Right lung (tissue), 5 donors: ENCODE results near the gene EP400. TPM values are rescaled to one million over a fixed set of nuclear protein-coding genes. Genes with fewer than 3 reads are reported as not detected.
A peak's percentile ranks its signal among the peaks of the same experiment; 100 is the strongest.
"Not testable (repeated sequence)": the region's sequence is repeated elsewhere in the genome, so short reads cannot be mapped to it uniquely, and the experiment has no call there.

Experiments
- DNase-seq, 2 donors: peaks; one replicate each; pipeline ENCODE4 v3.0.0-alpha.2; 2013
- polyA plus RNA-seq, 5 donors: library from polyadenylated mRNA; unstranded; fragments of 120-200 nt; gene quantifications; one replicate each; pipeline versions ENCODE4 v1.2.1 to v1.2.3, GENCODE V29; 2013; ENCODE audit warnings: inconsistent platforms in 1 of 5, low replicate concordance in 1 of 5; ENCODE audit not compliant: insufficient read length in 5 of 5, insufficient read depth in 1 of 5

Gene EP400
- polyA plus RNA-seq, 5 donors, result 34.5 to 41.0 (median 38.9) TPM

DNA sequence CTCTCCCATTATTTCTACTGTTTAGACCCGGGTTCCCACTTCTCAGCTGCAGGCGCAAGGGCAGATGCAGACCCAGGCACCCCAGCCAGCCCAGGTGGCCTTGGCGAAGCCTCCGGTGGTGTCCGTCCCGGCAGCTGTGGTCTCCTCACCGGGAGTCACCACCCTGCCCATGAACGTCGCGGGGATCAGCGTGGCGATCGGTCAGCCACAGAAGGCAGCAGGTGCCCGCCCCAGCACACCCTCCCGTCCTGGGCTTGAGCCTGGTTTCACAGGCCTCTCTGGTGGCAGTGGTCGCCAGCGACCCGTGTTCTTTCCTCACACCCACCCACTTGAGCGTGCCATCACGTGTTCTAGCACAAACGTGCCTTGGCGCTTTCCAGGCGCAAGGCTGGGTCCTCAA, 117.0 kb downstream of the EP400 start:
- DNase-seq, result no peak

DNA sequence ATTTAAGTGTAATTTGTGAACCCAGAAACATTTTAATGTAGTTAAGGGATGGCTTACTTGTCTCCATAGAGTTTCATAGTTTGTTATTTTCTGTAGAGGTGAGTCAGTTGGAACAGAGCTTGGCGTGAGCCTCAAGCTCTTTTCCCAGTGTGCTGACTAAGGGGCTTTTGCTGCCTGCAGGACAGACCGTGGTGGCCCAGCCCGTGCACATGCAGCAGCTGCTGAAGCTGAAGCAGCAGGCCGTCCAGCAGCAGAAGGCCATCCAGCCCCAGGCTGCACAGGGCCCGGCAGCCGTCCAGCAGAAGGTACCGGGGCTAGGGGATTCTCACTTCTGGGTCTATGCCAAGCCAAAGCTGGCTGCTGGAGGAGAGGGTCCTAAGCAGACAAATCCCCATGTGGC, 117.4 kb downstream of the EP400 start:
- DNase-seq, result no peak

DNA sequence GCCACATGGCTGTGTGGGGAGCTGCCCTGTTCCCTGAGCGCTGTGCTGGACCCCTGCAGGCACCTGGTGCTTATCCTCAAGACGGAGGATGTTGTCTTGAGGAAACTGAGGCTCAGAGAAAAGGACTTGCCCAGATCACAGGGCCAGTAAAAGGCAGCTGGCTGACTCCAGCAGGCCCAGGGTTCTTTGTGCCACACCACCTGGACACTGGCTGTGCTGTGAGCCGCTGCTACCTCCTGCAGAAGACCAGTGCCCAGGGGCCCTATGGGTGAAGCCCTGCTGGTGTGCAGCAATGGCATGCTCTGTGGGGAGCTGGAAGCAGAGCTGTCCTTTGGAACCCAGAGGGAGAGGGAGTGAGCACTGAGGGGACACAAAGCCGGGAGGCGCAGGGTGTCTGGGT, 118.5 kb downstream of the EP400 start:
- no peak for DNase-seq

DNA sequence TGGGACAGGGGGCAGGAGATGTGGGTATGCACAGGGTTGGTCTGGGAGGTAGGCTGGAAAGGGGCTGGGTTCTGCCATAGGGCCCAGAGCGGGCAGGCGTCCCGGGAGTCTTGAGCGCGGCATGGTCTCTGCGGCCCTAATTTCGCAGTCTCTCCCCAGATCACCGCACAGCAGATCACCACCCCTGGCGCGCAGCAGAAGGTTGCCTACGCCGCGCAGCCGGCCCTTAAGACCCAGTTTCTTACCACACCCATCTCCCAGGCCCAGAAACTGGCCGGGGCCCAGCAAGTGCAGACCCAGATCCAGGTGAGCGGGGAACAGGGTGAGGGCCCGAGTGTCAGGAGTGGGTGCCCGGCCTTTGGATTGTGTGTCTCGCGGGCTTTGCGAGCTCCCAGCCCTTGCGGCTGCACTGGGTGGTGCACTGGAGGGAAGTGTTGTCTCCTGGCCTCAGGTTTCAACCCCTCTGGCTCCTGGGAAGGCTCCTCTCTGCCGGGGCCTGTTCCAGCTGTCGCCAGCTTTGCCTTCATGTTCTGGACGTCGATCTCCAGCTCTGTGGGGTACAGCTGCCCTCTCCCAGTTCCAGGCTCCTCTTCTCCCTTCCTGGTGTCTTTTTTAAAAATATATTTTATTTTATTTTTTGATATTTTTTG, 119.7 kb downstream of the EP400 start:
- DNase-seq, result no peak

DNA sequence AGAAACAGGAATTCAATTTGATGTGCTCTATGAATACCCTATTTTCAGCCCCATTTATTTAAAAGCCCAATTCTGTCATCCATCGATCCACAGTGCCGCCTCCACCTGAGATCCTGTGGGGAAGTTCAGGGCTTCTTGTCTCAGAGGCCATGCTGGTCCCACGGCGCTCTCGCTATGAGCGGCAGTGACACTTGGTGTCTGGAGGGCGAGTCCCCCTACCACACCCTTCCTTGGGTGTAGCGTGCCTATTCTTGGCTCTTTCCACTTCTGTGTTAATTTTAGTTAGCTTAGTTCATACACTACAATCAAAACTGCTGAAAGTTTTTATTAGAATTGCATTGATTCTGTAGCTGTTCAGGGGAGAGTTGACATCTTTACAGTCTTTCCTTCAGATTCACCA, 120.6 kb downstream of the EP400 start:
- no peak for DNase-seq

DNA sequence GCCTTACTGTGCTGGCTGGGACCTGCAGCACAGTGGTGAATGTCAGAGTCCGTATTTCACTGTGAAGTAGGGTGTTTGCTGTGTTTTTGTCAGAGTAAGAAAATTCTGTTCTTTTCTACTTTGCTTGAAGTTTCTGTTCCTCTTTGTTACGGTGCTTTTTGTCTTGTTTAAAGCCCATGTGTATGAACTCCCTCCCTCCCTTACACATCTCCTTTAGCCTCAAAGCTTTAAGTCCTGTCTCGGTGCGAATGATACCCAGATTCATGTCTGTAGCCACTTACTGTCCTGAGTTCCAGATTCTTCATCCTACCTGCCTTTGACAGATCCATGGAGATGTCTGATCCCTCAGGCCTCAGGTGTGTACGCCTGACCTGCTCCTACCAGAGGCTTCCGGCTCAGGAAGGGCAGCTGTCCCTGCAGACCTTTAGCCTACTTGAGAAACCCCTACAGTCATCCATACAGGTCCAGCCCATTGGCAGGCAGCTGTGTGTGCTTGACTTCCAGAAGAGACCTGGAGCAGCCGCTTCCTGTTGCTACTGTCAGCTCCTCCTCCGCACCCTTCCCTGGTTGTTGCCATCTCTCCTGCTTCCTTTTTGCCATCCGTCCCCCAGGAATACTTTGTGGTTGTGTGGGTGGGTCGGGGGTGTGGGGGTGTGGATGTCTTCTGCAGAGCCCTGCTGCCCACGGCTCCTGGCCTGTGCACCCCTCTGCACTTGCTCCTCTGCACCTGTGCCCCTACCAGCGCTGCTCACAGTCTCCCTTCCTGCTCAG, 121.5 kb downstream of the EP400 start:
- DNase-seq, result no peak

DNA sequence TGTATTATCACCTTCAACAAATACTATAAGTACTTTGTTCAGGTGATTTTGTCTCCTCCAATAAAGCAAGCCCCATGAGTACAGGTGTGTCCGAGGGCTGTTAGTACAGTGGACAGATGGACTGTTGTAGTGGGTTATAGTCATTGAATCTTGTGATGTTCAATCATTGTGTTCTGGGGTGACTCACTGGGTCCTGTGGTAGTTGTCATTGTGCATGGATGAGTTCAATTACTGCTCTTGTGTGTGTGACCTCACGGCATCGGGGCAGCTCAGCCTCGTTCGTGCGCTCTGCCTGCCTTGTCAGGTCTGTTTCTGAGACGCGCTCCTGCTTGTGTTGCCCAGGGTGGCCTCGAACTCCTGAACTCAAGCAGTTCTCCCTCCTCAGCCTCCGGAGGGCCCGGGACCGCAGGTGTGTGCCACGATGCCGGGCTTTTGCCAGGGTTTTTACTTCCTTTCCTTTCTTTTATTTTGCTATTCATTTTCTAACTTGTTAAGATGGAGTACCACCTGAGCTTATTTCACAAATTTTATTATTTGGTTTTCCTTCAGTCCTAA, 122.2 kb downstream of the EP400 start:
- no peak for DNase-seq

DNA sequence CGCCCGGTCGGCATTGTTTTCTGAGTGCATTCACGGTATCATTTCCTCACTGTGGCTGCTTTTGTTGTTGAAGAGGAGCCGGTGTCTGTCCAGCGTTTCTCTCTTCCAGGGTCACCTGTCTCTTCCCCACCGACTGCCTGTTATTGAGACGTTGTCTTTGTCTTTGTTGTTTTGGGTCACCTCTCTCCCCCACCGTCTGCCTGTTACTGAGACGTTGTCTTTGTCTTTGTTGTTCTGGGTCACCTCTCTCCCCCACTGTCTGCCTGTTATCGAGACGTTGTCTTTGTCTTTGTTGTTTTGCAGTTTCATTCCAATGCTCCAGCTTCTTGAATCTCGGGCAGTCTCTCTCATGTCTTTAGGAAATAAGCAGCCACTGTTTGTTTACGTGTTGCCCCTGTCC, 124.5 kb downstream of the EP400 start:
- no peak for DNase-seq

DNA sequence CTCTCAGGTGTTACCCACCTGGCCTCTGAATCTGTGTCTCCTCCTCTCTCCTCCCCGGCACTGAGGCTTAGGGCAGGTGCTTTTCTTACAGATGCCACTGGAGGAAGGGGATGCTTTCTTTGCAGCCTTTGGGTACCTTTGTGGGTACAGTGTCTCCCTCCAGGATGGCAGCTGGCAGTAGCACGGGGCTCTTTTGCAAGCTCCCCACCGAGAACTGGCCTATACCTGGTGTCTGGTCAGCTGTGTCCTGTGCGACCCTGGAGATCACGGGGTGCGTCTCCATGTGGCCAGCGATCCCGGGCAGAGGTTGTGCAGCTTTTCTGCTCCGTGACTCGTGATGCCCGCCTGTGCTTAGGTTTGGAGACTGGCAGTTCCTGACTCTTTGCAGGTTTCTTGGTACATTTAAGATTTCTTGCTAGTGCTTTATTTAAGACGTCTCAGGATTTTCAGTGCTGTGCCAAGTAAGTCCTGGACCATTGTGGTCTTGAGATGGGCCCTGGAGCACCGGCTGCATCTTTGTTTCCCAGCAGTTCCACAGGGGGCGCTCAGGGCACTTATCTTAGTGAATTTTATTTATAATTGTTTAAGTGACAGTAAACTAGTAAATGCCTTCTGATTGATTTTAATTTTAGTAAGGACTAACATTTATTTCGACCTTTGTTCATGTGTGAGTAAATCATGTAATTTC, 125.4 kb downstream of the EP400 start:
- DNase-seq, result no peak

DNA sequence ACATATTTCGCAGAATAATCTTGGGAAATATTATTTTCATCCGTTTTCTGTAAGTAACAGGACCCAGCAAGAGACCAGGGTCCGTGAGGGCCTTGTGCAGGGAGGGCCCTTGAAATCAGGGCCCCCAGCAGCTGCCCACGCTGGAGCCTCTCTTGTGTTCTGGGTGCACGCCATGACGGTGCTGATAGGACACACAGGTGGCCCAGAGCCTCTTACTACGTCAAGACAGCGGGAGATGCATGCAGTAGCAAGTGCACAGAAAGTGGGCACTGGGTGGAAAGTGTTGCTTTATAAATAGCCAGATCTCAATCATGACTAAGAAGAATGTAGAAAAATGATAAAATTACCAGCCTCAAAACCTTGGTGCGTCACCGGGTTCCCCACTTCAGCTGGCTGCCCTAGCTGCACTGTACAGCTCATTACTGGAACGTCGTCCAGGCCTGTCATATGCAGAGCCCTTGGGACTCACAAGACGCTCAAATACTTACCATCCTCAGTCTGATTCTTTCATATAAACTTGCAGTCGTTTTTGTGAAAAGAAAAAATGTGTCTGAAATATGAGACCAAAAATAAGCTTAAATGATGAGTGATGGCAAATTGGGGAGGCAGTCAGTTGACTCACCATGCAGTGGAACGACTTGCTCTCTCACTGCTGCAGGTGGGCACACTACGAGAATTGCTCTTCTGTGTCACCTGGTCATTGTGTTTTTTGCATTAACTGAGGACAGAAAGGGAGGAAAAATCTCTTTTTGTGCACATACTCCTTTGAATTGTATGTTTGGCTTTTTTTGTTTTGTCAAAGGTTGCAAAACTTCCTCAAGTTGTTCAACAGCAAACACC, 126.2 kb downstream of the EP400 start:
- DNase-seq, result no peak

DNA sequence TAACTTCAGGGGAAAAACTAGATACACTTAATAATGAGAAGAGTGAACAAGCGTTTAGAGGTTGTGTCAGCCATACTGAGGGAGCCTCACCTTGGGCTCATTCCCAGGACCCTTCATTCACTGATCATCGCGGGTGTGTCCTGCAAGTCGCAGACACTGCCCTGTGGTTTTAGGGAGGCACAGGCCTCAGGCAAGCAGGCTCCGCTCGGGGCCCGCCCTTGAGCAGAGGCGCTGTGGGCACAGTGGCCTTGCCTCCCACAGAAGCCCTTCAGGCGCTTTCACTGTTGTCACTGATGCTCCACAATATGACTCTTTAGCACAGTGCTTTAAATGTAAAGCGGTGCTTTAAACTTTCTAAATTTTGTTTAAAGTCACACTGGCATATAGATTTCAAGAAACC, 127.0 kb downstream of the EP400 start:
- DNase-seq, result no peak

DNA sequence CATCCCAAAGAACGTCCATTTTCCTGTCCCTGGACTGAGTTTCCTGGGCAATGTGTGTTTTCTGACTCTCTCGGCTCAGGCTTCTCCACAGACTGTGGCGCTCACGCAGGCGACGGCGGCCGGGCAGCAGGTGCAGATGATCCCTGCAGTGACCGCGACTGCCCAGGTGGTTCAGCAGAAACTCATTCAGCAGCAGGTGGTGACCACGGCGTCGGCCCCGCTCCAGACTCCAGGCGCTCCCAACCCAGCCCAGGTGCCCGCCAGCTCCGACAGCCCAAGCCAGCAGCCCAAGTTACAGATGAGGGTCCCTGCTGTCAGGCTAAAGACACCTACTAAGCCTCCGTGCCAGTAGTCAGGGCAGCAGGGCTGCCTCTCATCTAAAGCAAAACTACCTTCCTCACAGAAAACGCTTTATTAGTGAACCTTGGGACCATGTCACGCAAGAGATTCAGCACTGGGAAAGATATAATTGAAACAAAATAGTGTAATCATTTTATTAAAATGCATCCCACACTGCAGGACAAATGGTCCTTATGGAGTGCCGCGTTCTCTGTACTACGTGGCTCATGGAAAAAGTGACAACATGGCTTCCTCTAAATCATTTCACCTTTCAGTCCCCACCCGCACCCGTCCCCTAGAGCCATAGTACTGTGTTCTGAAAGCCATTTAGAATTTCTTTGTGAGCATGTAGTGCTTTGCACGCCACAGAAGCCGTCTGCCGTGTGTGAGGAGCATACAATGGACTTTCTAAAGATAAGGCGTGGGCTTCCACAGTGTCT, 127.8 kb downstream of the EP400 start:
- no peak for DNase-seq

DNA sequence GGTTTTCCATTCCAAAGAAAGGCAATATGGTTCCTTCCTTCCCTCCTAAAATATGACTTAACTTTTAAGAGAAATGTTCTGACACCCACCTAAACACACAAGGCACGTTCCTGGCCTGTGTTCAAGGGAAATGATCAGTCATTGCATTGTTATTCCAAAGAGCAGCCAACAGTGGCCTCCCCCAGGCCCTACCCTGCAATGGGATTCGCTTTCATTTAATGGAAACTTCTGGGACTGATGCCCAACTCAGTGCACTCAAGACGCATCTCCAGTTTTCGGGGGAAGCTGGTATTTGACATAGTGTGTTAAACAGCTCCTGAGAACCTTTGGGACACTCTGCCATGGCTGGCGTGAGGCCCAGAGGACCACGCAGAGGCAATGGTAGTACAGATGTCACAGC, 128.4 kb downstream of the EP400 start:
- peak in 1 of 2 donors; percentile 8 for DNase-seq

DNA sequence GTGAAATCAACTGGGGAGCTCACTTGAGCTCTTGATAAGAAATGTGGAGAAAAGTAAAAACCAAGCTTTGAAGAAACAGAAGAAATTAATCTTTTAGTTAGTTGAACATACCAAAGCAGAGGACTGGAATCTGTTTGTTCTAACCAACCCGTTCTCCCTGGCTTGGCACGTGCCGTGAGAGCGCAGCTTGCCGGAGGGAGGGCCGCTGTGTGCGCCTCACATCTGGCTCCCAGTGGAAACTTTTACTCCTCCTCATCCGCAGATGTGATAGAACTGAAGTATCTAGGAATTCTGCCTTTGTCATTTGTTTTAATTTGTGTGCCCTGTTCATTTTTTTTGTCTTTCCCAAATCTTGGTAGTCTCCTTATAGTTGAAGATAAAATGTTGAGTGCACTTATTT, 129.5 kb downstream of the EP400 start:
- DNase-seq, result no peak

DNA sequence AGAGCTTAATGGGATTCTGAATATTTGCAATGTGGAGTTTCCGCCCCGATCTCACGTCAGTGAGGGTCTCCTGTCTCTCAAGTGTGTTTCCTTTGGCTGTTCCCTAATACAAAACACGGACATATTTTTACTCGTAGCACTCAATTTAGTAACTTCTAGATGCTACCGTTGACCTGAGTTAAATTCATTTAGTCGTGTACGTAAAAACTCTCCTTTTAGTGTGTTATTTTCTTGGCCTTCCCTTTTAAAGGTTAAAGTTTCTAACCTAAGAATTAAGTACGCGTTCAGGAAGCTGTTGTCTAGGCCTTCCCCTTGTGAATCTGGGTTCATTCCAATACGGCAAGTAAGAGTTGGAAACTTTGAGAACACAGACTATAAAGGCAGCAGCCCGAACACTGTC, 130.0 kb downstream of the EP400 start:
- no peak for DNase-seq

DNA sequence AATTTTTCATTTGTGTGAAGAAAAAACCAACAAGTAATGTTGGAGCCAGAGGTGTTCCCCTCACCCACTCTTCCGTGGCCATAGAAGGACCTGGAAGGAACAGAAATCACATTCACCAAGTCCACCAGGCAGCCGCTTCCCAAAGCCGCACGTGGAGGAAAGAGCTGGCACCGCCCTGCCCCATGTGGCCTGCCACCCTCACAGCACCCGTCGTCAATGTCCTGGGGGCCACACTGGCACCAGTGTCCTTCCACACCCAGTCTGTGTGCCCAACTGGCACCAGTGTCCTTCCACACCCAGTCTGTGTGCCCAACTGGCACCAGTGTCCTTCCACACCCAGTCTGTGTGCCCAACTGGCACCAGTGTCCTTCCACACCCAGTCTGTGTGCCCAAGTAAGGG, 130.8 kb downstream of the EP400 start:
- not testable (repeated sequence) for DNase-seq

DNA sequence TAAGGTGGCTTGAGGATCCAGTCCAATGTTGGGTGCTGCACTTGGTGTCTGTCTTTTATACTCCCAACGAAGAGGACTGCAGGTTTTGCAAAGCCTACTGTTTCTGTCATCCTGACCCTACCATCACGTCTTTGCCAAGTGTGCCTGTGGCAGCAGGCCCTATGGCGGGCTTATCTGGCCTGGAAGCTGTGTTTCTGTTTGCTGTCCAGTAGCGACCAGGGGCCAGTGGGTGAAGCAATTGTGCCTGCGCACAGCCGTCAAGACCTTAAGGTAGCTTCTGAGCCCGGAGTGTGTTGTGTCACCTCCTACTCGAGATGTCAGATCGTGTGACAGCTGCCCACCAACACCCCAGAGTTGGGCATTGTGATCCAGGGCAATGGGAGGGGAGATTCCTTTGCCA, 131.7 kb downstream of the EP400 start:
- DNase-seq, result no peak

DNA sequence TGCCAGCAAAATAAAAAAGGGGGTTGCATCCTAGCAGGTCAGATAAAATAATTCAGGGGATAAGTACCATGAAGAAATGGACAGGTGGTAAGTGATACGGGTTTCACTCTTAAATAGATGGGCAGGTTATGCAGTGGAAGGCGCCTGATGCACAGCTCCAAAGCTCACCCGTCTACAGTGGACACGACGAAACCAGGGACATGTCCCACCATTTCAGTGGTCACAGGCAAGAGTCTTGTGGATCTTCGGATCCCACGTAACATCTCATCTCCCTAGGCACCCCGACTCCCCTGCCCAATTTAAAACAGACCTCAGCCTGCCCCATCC, 133.8 kb downstream of the EP400 start:
- no peak for DNase-seq

DNA sequence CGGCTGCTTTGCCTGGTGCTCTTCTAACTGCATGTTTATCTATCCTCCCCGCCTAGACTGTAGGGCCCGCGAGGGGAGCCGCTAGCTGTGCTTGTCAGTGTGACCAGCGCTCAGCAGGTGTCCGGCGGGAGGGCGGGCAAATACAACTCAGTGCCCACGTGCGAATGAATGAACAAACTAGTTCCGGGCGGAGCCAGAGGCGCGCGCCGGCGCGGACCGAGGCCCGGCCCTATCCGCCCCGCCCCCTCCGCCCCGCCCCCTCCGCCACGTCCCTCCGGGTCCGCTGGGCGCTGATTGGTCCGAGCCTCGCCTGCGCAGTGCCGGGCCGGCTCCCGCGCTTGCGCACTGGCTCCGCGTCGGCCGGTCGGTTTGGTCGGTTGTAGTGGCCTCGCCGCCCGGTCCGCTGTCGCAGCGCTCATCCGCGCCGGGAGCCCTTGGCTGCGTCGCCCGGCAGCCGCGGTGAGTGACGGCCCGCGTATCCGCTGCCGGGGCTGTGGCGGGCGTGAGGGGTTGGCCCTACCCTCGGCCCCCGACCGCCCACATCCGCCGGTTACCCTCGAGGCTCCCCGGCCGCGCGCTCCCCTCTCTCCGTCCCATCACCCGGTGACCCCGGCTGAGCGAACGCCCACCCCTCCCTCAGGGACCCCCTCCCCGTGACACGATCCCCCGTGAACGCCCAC, 134.3 kb downstream of the EP400 start:
- DNase-seq, result peak; percentile 85 to 88

DNA sequence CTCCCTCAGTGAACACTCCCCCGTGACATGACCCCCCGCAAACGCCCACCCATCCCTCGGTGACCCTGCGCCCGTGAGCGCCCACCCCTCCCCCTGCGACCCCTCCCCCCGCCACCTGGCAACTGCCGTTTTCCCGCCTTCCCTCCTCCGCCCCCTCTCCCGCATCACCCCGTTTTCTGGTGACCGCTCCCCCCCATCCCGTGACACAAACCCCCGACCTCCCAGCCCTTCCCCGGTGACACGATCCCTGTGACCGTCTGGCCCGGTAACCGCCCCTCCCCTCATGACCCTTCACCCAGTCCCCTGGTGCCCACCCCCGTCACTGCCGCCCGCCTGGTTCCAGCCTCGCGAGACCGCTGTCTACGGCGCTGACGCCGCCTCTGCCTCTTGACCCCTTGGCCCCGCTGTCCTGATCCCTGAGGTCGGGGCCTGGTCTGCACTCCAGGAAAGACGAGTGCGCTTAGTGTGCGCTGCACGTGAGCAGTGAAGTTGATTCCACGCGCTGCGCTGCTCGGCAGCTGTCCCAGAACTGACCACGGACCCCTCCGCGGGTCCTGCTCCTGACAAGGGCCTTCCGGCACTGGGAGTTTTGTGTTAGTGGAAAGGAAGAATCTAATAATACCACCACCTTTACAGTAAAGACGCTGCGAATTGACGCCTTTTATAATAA, 135.0 kb downstream of the EP400 start:
- DNase-seq, result peak; percentile 38 to 42
